Activated CD4-positive, alpha-beta T cell treated with anti-CD3 and anti-CD28 coated beads, Interleukin-2, amount 10 ng/mL, durations not matched to agents 7 days and 5 days (primary cell): ENCODE measurements around the gene KCNMA1. TPM values are rescaled to one million over a fixed set of nuclear protein-coding genes. Genes with fewer than 3 reads are reported as not detected.
"Not testable (repeated sequence)": the region's sequence is repeated elsewhere in the genome, so short reads cannot be mapped to it uniquely, and the experiment has no call there.

Experiments
- CTCF ChIA-PET: fragments of 350-600 bp; sonication (Branson Sonifier 250); formaldehyde crosslinking; loops from one replicate; lab custom pipeline; 2021; ENCODE audit warnings: antibody characterized with exemption; lab: Charles Lee
- POLR2A ChIA-PET: fragments of 350-600 bp; sonication (Branson Sonifier 250); formaldehyde crosslinking; loops from one replicate; lab custom pipeline; 2021; ENCODE audit warnings: antibody characterized with exemption; lab: Charles Lee
- DNase-seq: peaks from one replicate; pipeline ENCODE4 v3.0.0-alpha.2; 2020
- H3K27ac Mint-ChIP-seq: one replicate; pipeline ENCODE4 v1.8.0; 2021; ENCODE audit warnings: mild to moderate bottlenecking, moderate library complexity, mixed read lengths
- H3K27me3 Mint-ChIP-seq: one replicate; pipeline ENCODE4 v1.8.0; 2021; ENCODE audit warnings: mixed read lengths
- H3K36me3 Mint-ChIP-seq: one replicate; pipeline ENCODE4 v1.8.0; 2021; ENCODE audit warnings: low read depth, mixed read lengths
- H3K4me1 Mint-ChIP-seq: one replicate; pipeline ENCODE4 v1.8.0; 2021; ENCODE audit warnings: mixed read lengths
- H3K4me3 Mint-ChIP-seq: one replicate; pipeline ENCODE4 v1.8.0; 2021; ENCODE audit warnings: mild to moderate bottlenecking, moderate library complexity, mixed read lengths
- H3K9me3 Mint-ChIP-seq: one replicate; pipeline ENCODE4 v1.8.0; 2021; ENCODE audit warnings: mixed read lengths
- total RNA-seq, 2 experiments: library from RNA; stranded (reverse); gene quantifications; one replicate each; pipeline ENCODE4 v1.2.3, GENCODE V29; 2021

The KCNMA1 gene
- total RNA-seq, 2 experiments from 2014 or later: not detected

DNA sequence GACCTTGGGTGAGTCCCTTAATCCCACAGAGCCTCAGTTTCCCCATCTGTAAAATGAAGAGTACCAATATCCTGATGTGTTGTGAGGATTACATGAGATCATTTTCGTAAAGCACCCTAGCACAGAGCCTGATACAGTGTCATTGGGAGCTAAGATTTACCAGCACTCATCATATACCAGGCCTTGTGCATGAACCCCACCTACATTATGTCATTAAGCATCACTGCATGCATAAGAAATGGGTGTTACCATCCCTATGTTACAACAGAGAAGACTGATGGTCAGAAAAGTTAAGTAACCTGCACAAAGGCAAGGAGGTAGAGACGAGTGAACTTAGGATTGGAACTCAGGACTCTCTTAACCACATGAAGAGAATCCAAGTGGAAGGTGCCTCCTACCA lies 290.6 kb downstream of the KCNMA1 start:
- no peak for DNase-seq
- Mint-ChIP-seq H3K4me3 (no peak overlapping the region), H3K9me3 (peaks cover 3% of the 10 kb centered on the region), H3K27me3 (no peaks in the 10 kb centered on the region), H3K36me3 (no peaks in the 10 kb centered on the region), H3K27ac (no peak overlapping the region), H3K4me1 (no peaks in the 10 kb centered on the region)
- POLR2A ChIA-PET: no interaction called here
- CTCF ChIA-PET: no interaction called here

DNA sequence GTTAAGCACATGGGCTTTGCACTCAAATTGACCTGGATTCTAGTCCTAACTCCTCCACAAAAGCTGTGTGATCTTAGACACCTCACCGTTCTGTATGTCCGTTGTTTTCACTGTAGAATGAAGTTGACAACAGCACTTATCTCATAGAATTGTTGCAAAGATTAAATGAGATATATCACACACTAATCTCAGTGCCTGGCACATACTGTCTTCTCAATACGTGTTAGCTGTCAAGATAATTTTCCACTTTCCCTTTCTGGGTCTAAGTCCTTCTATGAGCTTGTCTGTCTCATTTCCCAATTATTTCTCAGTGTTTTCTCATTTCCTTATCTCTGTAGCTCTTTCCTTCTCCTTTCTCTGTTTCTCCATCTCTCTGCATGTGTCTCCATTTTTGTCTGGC lies 296.6 kb downstream of the KCNMA1 start:
- no peak overlapping the region for H3K4me3 Mint-ChIP-seq
- H3K27me3 Mint-ChIP-seq: no peaks in the 10 kb centered on the region
- no peak overlapping the region for H3K27ac Mint-ChIP-seq
- no peaks in the 10 kb centered on the region for H3K4me1 Mint-ChIP-seq
- CTCF ChIA-PET: no interaction called here
- H3K9me3 Mint-ChIP-seq: no peaks in the 10 kb centered on the region
- H3K36me3 Mint-ChIP-seq: no peaks in the 10 kb centered on the region
- DNase-seq: no peak
- POLR2A ChIA-PET: no interaction called here

DNA sequence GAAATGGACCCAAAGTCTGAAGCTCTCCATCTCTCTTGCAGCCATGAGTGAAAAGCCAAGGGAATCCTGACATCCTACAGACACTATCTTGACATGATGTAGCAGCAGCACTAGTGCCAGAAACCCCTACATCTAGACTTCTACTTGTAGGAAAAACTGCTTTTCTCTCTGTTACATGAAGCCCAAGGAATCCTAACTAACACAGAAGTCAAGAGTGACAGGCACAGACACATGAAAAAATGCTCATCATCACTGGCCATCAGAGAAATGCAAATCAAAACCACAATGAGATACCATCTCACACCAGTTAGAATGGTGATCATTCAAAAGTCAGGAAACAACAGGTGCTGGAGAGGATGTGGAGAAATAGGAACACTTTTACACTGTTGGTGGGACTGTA lies 297.7 kb downstream of the KCNMA1 start:
- H3K27me3 Mint-ChIP-seq, H3K27ac Mint-ChIP-seq, H3K4me3 Mint-ChIP-seq, POLR2A ChIA-PET, CTCF ChIA-PET, H3K4me1 Mint-ChIP-seq, DNase-seq, H3K9me3 Mint-ChIP-seq, H3K36me3 Mint-ChIP-seq: not testable (repeated sequence)

DNA sequence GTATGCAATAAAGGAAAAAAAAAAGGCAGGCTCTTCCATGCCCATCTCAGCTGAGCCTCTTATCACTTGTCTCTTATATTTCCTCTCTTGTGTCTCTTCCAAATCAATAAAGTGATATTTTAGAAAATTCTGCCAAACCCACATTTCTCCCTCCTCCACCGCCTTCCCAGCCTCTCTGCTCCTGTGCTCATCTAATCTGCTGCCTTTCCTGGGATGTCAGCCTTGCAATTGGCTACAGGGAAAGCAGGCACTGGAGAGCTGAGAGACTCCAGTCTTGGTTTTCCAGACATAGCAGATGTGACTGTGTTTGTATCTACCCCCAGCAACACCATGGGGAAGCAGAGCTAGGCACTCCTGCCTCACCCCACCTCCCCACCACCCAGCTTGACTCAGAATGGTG lies 298.4 kb downstream of the KCNMA1 start:
- POLR2A ChIA-PET: no interaction called here
- CTCF ChIA-PET: no interaction called here
- Mint-ChIP-seq H3K27me3 (no peaks in the 10 kb centered on the region), H3K27ac (no peak overlapping the region), H3K36me3 (no peaks in the 10 kb centered on the region), H3K4me3 (no peak overlapping the region), H3K9me3 (no peaks in the 10 kb centered on the region), H3K4me1 (no peaks in the 10 kb centered on the region)
- DNase-seq: no peak

DNA sequence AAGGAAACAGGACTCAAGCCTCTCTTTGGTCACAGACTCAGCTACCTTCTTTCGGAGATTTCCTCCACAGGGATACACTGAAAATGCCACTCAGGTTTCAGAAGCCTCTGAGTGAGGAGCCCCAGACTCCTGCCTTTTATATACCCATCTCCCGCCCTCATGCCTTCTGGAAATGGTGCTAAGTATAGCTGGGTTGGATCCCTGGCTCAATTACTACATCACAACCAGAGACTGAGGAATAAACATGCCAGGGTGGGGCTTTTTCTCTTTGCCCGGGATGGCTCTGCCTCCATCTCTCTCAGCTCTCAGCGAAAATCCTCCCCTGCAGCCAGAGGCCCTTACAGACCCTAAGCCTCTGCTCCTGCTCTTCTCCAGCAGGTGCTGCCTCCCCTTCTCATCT lies 299.5 kb downstream of the KCNMA1 start:
- CTCF ChIA-PET: no interaction called here
- Mint-ChIP-seq H3K36me3 (no peaks in the 10 kb centered on the region), H3K27me3 (no peaks in the 10 kb centered on the region), H3K9me3 (no peaks in the 10 kb centered on the region), H3K4me1 (no peaks in the 10 kb centered on the region), H3K4me3 (no peak overlapping the region), H3K27ac (no peak overlapping the region)
- no peak for DNase-seq
- POLR2A ChIA-PET: no interaction called here

DNA sequence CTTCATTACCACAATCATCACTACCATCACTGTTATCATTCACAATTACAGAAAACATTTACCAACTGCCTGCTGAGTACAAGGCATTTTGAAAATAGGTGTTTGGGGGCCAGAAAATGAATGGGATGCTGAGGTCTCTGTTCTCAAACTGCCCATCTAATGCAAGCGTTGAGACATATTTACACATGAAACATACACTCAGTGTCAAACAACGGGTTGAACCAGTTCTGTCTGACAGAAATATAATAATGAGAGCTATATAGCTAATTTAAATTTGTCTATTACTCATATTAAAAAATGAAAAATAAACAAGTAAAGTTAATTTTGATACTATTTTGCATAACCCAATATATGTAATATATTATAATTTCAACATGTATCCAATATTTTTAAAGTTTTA lies 303.1 kb downstream of the KCNMA1 start:
- CTCF ChIA-PET: no interaction called here
- H3K27me3 Mint-ChIP-seq: no peaks in the 10 kb centered on the region
- no peaks in the 10 kb centered on the region for H3K36me3 Mint-ChIP-seq
- no peak overlapping the region for H3K27ac Mint-ChIP-seq
- no peak overlapping the region for H3K4me3 Mint-ChIP-seq
- H3K4me1 Mint-ChIP-seq: no peaks in the 10 kb centered on the region
- DNase-seq: no peak
- no peaks in the 10 kb centered on the region for H3K9me3 Mint-ChIP-seq
- POLR2A ChIA-PET: no interaction called here

DNA sequence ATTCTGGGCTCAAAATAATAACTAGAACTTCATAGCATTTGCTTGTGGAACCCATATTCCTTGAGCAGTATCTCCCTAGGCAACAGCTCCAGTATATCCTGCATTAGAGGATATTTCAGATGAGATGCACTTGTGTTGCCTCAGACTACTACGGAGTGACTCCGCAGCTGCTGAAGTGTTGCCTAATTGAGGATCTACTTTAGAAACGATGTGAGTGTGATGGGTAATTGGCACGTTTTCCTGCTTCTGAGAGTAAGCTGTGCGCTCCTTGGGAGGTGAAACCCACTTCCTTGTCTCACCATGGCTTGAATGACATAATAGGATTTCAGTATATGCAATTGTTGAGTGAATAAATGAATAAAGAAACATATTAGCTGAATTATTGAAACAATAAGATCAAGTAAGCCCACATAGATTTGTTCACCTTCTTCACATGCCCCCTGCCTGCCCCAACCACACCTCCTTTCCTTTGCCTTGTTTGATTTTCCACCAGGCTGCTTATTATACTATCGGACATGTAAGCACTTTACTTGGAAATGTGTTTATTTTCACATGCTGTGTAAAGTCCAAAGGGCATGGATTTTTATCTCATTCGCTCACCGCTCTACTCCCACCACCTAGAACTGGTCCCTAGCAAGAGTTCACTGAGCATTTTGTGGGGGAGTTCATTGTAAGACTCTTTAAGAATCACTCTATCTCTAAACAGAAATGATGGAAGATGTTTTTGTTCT lies 303.8 kb downstream of the KCNMA1 start:
- Mint-ChIP-seq H3K36me3 (no peaks in the 10 kb centered on the region), H3K27ac (no peak overlapping the region), H3K27me3 (no peaks in the 10 kb centered on the region), H3K4me1 (no peaks in the 10 kb centered on the region), H3K9me3 (no peaks in the 10 kb centered on the region), H3K4me3 (no peak overlapping the region)
- no peak for DNase-seq
- ChIA-PET POLR2A (no interaction called here), CTCF (no interaction called here)

DNA sequence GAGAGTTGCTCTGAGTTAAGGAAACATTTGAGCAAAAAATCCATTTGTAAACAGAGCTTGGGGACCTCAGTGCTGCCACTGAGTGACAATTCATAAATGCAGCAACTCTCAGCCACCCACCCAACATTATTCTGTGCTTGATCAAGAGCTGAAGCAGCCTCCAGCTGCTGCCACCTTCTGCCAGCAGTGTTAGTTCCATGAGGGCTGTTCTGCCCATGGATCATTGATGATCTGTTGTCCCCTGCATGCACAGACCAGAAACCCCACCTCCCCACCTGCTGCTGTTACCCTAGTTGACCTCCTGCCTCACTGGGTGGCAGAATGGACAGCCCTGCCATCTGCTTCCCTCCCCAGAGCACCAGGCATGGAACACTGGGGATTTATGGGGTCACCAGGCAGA lies 305.4 kb downstream of the KCNMA1 start:
- ChIA-PET CTCF (no interaction called here), POLR2A (no interaction called here)
- H3K4me3 Mint-ChIP-seq: no peak overlapping the region

DNA sequence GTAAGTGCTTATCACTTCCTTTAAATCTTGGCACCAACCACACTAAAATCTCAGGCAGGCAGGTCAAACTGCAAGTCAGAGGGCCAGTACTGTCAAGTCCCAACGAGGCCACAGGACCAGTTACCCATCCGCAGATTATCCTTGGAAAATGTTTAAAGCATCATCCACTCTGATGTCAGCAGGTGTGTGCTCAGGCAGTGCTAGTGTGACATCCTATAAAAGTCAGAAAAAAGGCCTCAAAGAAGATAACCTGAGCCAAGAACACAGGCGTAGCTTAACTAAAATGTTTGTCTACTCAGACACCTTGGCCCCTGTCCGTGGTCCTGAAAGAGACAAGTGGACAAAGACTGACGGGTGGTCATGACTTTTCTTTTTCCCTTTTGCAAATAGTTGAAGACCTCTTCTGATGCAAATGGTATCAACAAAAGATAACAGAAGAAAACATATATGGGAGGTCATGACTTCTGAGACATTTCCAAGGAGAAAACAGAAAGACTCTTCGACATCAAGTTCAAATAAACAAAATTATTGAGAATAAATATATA lies 309.3 kb downstream of the KCNMA1 start:
- H3K27me3 Mint-ChIP-seq: no peaks in the 10 kb centered on the region
- H3K4me1 Mint-ChIP-seq: no peaks in the 10 kb centered on the region
- no peaks in the 10 kb centered on the region for H3K36me3 Mint-ChIP-seq
- H3K27ac Mint-ChIP-seq: no peak overlapping the region
- CTCF ChIA-PET: no interaction called here
- DNase-seq: peak; percentile 16
- H3K9me3 Mint-ChIP-seq: no peaks in the 10 kb centered on the region
- no peak overlapping the region for H3K4me3 Mint-ChIP-seq
- POLR2A ChIA-PET: no interaction called here

More for the DNA sequence above, 305.4 kb downstream of the KCNMA1 start:
- DNase-seq: no peak
- Mint-ChIP-seq H3K4me1 (no peaks in the 10 kb centered on the region), H3K27ac (no peak overlapping the region), H3K36me3 (no peaks in the 10 kb centered on the region), H3K9me3 (no peaks in the 10 kb centered on the region), H3K27me3 (no peaks in the 10 kb centered on the region)

DNA sequence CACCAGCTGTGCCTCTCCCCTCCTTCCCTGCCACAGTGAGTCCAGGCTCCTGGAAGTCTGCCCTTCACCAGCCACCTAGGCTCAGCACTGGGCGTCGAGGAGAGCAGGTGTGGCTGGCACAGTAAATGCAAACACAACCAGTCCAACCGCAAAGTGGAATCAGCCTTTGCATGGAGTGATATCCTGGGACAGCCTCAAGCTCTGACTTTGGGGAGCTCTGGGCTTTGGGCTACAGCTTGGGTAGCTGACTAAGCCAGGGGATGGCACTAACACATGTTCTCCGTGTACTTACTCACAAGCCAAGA lies 312.4 kb downstream of the KCNMA1 start:
- H3K4me3 Mint-ChIP-seq: no peak overlapping the region
- CTCF ChIA-PET: interaction anchor here (0.6 kb wide), 1 partner anchor 11 kb away, joined by 4 read pairs; no protein-coding TSS in a partner anchor

DNA sequence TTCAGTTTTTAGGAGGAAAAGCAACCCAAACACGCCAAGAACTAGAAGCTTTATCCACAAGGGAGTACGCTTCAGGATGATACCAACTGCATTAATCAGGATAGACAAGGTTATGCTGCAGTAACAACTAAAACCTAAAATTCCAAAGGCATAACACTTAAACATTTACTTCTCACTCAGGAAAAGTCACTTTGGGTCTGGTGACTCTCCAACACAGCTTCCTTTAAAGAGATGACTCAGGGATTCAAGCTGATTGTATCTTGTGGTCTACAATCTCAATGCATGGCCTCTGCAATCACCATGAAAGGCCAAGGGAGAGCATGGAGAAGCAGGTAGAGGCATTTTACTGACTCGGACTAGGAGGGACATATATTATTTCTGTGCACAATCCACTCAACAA lies 315.8 kb downstream of the KCNMA1 start:
- Mint-ChIP-seq H3K9me3 (no peaks in the 10 kb centered on the region), H3K36me3 (no peaks in the 10 kb centered on the region), H3K4me1 (no peaks in the 10 kb centered on the region), H3K27me3 (no peaks in the 10 kb centered on the region), H3K4me3 (no peak overlapping the region), H3K27ac (no peak overlapping the region)
- no peak for DNase-seq
- CTCF ChIA-PET: no interaction called here
- POLR2A ChIA-PET: no interaction called here

More for the DNA sequence above, 312.4 kb downstream of the KCNMA1 start:
- Mint-ChIP-seq H3K9me3 (no peaks in the 10 kb centered on the region), H3K36me3 (no peaks in the 10 kb centered on the region), H3K27ac (no peak overlapping the region), H3K4me1 (no peaks in the 10 kb centered on the region), H3K27me3 (no peaks in the 10 kb centered on the region)
- no peak for DNase-seq
- POLR2A ChIA-PET: no interaction called here

DNA sequence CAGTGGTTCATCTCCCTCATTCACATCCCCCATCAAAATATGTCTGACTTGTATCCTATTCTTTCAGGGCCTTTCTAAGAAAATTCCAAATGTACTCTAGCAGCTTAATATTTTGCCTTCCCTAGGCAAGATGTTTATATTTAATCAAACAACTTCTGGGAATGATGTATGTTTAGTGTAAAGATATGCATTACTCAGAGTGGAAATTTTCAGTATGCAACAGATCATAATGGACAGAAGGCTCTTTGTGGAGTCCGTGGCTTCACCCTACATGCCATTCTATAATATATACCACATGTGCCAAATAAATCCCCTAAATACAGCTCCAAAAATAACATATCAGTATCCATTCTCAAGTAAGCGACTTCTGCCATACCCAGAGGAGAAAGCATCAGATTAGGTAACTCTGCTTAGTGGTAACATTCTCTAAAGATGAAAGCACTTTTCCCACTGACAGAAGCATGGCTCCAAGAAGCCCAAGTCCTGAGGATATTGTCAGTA lies 316.6 kb downstream of the KCNMA1 start:
- no peak for DNase-seq
- ChIA-PET CTCF (no interaction called here), POLR2A (no interaction called here)
- Mint-ChIP-seq H3K4me1 (no peaks in the 10 kb centered on the region), H3K36me3 (no peaks in the 10 kb centered on the region), H3K27me3 (no peaks in the 10 kb centered on the region), H3K4me3 (no peak overlapping the region), H3K9me3 (no peaks in the 10 kb centered on the region), H3K27ac (no peak overlapping the region)

DNA sequence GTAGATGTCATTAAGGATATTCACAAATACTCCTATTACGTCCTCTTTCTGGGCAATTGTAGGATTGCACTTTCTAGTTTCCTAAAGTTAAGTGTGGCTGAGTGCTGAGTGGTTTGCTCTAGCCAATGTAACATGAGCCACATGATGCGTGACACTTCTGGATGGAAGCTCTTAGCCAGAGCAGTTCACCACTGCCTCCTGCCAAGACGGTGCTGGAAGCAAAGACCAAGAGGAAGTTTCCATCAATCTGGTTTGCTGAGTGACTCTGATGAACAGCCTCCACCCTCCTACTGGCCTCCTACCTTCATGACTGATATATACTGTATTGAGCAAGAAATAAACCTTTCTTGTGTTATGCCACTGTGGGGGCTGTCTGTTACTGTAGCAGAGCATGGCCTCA lies 318.1 kb downstream of the KCNMA1 start:
- DNase-seq: no peak
- CTCF ChIA-PET: no interaction called here
- Mint-ChIP-seq H3K27ac (no peak overlapping the region), H3K4me3 (no peak overlapping the region), H3K27me3 (no peaks in the 10 kb centered on the region), H3K4me1 (no peaks in the 10 kb centered on the region), H3K36me3 (no peaks in the 10 kb centered on the region), H3K9me3 (no peaks in the 10 kb centered on the region)
- POLR2A ChIA-PET: no interaction called here

DNA sequence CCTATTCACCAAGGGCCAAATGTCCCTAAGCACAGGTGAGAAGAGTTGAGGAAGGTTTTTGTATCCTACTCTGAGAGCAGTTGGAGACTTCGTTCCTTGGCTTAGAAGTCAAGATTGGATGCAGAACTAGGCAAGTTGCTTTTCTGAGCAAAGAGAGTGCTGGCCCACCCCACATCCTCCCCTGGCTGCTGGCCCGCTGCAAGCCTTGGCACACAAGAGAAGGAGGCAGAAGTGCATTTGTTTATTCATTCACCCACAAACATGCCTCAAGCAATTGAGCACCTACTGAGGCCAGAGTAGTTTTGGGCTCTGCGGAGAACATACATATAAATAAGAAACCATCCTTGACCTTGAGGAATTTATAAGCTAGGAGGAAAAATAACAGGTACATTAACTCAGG lies 318.9 kb downstream of the KCNMA1 start:
- no peaks in the 10 kb centered on the region for H3K4me1 Mint-ChIP-seq
- CTCF ChIA-PET: interaction anchor here (1.1 kb wide), 1 partner anchor 17 kb away, joined by 3 read pairs; no protein-coding TSS in a partner anchor
- POLR2A ChIA-PET: no interaction called here

More for the DNA sequence above, 318.9 kb downstream of the KCNMA1 start:
- no peaks in the 10 kb centered on the region for H3K36me3 Mint-ChIP-seq
- no peaks in the 10 kb centered on the region for H3K9me3 Mint-ChIP-seq
- no peak overlapping the region for H3K4me3 Mint-ChIP-seq
- no peak overlapping the region for H3K27ac Mint-ChIP-seq
- no peak for DNase-seq
- H3K27me3 Mint-ChIP-seq: no peaks in the 10 kb centered on the region
